ENCODE results near the gene CDK5.
"Not testable (repeated sequence)": the region's sequence is repeated elsewhere in the genome, so short reads cannot be mapped to it uniquely, and the experiment has no call there.

The CDK5 gene

DNA sequence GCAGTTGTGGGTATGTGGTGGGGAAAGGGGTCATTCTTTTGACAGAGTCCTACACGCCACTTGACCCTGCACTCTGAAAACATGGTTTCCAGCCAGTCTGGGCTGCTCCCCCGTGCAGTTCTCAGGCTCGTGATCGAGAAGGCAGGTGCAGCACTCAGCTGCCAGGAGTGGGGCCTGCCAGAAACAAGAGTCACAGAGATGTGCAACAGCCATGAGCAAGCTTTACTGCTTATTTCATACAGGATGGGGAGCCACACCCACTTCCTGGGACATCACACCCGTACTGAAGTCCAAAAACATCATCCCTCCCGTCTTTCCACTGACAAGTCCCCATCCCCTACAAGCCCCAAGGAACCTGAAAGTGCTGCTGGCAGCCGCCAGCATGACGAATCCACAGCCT, 42.7 kb downstream of the CDK5 start:
- H3K36me3 ChIP-seq (ENCODE audit: control insufficient read depth in 2 of 2, insufficient read depth in 2 of 2, low read length in 2 of 2) = no peaks in the 10 kb centered on the region
- H3K4me3 ChIP-seq (ENCODE audit: low read length in 2 of 2) = no peak overlapping the region
- H3K27me3 ChIP-seq (ENCODE audit: control insufficient read depth in 2 of 2, insufficient read depth in 2 of 2, low read length in 2 of 2) = peaks cover 7 to 17% of the 10 kb centered on the region in 2 donors
- H3K9me3 ChIP-seq (ENCODE audit: control insufficient read depth in 2 of 2, low read length in 2 of 2) = no peaks in the 10 kb centered on the region
- H3K27ac ChIP-seq (ENCODE audit: low read depth in 2 of 2, low read length in 2 of 2) = no peak overlapping the region
- H3K4me1 ChIP-seq (ENCODE audit: control insufficient read depth in 2 of 2, insufficient read depth in 2 of 2, low read length in 2 of 2) = peaks cover 20 to 34% of the 10 kb centered on the region in 2 donors
- no peak overlapping the region for H3K9ac ChIP-seq (ENCODE audit: low read depth in 1 of 2, low read length in 2 of 2)

DNA sequence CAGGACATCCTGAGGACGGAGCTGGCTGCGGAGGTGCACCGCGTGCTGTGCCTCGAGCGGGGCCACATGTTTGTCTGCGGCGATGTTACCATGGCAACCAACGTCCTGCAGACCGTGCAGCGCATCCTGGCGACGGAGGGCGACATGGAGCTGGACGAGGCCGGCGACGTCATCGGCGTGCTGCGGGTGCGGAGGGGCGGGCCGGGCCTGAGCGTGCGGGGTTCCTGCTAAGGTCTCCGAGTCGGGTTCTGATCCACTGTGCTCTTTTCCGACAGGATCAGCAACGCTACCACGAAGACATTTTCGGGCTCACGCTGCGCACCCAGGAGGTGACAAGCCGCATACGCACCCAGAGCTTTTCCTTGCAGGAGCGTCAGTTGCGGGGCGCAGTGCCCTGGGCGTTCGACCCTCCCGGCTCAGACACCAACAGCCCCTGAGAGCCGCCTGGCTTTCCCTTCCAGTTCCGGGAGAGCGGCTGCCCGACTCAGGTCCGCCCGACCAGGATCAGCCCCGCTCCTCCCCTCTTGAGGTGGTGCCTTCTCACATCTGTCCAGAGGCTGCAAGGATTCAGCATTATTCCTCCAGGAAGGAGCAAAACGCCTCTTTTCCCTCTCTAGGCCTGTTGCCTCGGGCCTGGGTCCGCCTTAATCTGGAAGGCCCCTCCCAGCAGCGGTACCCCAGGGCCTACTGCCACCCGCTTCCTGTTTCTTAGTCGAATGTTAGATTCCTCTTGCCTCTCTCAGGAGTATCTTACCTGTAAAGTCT, 43.8 kb downstream of the CDK5 start:
- no peaks in the 10 kb centered on the region for H3K36me3 ChIP-seq (ENCODE audit: control insufficient read depth in 2 of 2, insufficient read depth in 2 of 2, low read length in 2 of 2)
- H3K9me3 ChIP-seq (ENCODE audit: control insufficient read depth in 2 of 2, low read length in 2 of 2) = no peaks in the 10 kb centered on the region
- H3K9ac ChIP-seq (ENCODE audit: low read depth in 1 of 2, low read length in 2 of 2) = peak overlapping the region; percentile 5 to 44
- peaks cover 19 to 34% of the 10 kb centered on the region in 2 donors for H3K4me1 ChIP-seq (ENCODE audit: control insufficient read depth in 2 of 2, insufficient read depth in 2 of 2, low read length in 2 of 2)
- H3K4me3 ChIP-seq (ENCODE audit: low read length in 2 of 2) = peak overlapping the region; percentile 9 to 60
- no peak overlapping the region for H3K27ac ChIP-seq (ENCODE audit: low read depth in 2 of 2, low read length in 2 of 2)
- peaks cover 0 to 6% of the 10 kb centered on the region in 2 donors for H3K27me3 ChIP-seq (ENCODE audit: control insufficient read depth in 2 of 2, insufficient read depth in 2 of 2, low read length in 2 of 2)

DNA sequence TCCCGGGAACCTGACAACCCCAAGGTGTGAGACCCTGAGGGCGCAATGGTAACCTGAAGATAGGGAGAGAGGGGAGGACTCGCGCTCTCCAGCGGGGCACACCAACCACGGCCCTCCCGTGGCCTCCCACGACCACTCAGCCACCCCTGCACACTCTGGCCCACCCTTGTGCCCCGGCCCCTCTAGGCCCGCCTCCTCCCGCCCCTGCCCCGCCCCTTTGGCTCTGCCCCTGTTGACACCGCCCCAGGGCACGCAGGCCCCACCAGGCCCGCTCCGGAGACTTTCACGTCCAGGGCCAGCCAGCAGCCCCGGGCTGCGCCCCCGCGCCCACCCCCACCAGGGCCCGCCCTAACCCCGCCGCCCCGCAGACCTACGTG, 44.4 kb downstream of the CDK5 start:
- H3K27ac ChIP-seq (ENCODE audit: low read depth in 2 of 2, low read length in 2 of 2) = no peak overlapping the region
- peaks cover 0 to 2% of the 10 kb centered on the region in 2 donors for H3K27me3 ChIP-seq (ENCODE audit: control insufficient read depth in 2 of 2, insufficient read depth in 2 of 2, low read length in 2 of 2)
- no peaks in the 10 kb centered on the region for H3K9me3 ChIP-seq (ENCODE audit: control insufficient read depth in 2 of 2, low read length in 2 of 2)
- peaks cover 14 to 35% of the 10 kb centered on the region in 2 donors for H3K4me1 ChIP-seq (ENCODE audit: control insufficient read depth in 2 of 2, insufficient read depth in 2 of 2, low read length in 2 of 2)
- no peak overlapping the region for H3K9ac ChIP-seq (ENCODE audit: low read depth in 1 of 2, low read length in 2 of 2)
- no peak overlapping the region for H3K4me3 ChIP-seq (ENCODE audit: low read length in 2 of 2)
- no peaks in the 10 kb centered on the region for H3K36me3 ChIP-seq (ENCODE audit: control insufficient read depth in 2 of 2, insufficient read depth in 2 of 2, low read length in 2 of 2)

DNA sequence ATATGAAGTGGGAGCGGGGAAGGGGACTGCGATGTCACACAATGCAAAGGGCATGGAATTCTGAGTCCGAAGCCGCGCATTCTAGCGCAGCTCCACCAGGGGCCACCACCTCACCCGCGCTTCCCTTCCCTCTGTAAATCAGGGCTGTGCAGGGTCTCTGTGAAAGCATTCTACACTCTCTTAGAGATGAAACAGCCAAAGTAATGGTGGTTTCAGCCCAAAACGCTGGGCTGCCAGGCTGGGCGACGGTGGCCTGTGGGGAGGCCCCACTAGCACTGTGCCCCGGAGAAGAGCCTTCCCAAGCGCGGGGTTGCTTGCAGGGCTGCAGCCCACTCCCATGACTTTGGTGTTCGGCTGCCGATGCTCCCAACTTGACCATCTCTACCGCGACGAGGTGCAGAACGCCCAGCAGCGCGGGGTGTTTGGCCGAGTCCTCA, 44.8 kb downstream of the CDK5 start:
- no peaks in the 10 kb centered on the region for H3K9me3 ChIP-seq (ENCODE audit: control insufficient read depth in 2 of 2, low read length in 2 of 2)
- peak overlapping the region in 1 of 2 donors; percentile 7 for H3K4me3 ChIP-seq (ENCODE audit: low read length in 2 of 2)
- H3K27ac ChIP-seq (ENCODE audit: low read depth in 2 of 2, low read length in 2 of 2) = peak overlapping the region; percentile 46 to 56

DNA sequence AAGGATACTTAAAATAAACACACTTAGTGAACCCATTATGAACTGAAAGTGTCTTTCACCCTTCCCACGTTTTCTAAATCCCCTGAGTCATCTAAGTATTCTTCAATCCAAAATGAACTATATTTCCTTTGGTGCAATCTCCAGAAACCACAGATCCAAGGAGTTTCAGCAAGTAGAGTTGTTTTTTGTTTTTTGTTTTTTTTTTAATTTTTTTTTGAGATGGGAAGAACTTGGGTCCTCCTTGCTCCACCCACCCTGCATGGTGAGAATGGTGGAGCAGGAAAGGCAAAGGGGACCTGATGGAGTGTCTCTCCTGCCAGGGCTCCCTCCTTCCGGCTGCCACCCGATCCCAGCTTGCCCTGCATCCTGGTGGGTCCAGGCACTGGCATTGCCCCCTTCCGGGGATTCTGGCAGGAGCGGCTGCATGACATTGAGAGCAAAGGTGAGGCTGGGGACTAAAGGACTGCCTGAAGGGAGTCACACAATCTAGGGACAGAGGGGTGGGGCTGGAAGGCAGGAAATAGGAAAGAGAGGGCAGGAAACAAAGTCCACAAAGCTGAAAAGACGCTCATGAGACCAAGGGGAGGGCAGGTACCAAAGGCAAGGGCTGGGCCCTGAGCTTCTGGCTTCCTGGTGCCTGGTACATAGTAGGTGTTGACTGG, 45.5 kb downstream of the CDK5 start:
- Histone ChIP-seq H3K27me3 (ENCODE audit: control insufficient read depth in 2 of 2, insufficient read depth in 2 of 2, low read length in 2 of 2) (no peaks in the 10 kb centered on the region), H3K36me3 (ENCODE audit: control insufficient read depth in 2 of 2, insufficient read depth in 2 of 2, low read length in 2 of 2) (no peaks in the 10 kb centered on the region), H3K4me3 (ENCODE audit: low read length in 2 of 2) (no peak overlapping the region), H3K27ac (ENCODE audit: low read depth in 2 of 2, low read length in 2 of 2) (peak overlapping the region; percentile 46 to 56), H3K4me1 (ENCODE audit: control insufficient read depth in 2 of 2, insufficient read depth in 2 of 2, low read length in 2 of 2) (peaks cover 12 to 29% of the 10 kb centered on the region in 2 donors), H3K9me3 (ENCODE audit: control insufficient read depth in 2 of 2, low read length in 2 of 2) (no peaks in the 10 kb centered on the region), H3K9ac (ENCODE audit: low read depth in 1 of 2, low read length in 2 of 2) (no peak overlapping the region)

More for the DNA sequence above, 44.8 kb downstream of the CDK5 start:
- H3K4me1 ChIP-seq (ENCODE audit: control insufficient read depth in 2 of 2, insufficient read depth in 2 of 2, low read length in 2 of 2) = peaks cover 12 to 33% of the 10 kb centered on the region in 2 donors
- no peaks in the 10 kb centered on the region for H3K36me3 ChIP-seq (ENCODE audit: control insufficient read depth in 2 of 2, insufficient read depth in 2 of 2, low read length in 2 of 2)
- H3K27me3 ChIP-seq (ENCODE audit: control insufficient read depth in 2 of 2, insufficient read depth in 2 of 2, low read length in 2 of 2) = no peaks in the 10 kb centered on the region
- no peak overlapping the region for H3K9ac ChIP-seq (ENCODE audit: low read depth in 1 of 2, low read length in 2 of 2)

DNA sequence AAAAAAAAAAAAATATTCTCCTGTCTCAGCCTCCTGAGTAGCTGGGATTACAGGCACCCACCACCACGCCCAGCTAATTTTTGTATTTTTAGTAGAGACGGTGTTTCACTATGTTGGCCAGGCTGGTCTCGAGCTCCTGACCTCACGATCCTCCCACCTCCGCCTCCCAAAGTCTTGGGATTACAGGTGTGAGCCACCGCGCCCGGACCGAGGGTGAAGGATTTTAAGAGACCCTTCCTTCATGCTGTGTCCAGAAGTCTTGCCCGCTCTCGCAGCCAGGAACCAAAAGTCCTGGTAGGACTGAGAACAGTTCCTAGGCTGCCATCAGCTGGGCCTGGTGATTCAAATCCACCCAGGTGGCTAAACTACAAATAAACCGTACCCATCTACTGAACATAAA, 46.1 kb downstream of the CDK5 start:
- H3K4me1 ChIP-seq (ENCODE audit: control insufficient read depth in 2 of 2, insufficient read depth in 2 of 2, low read length in 2 of 2) = peaks cover 12 to 29% of the 10 kb centered on the region in 2 donors
- H3K9me3 ChIP-seq (ENCODE audit: control insufficient read depth in 2 of 2, low read length in 2 of 2); H3K9ac ChIP-seq (ENCODE audit: low read depth in 1 of 2, low read length in 2 of 2); H3K27me3 ChIP-seq (ENCODE audit: control insufficient read depth in 2 of 2, insufficient read depth in 2 of 2, low read length in 2 of 2); H3K27ac ChIP-seq (ENCODE audit: low read depth in 2 of 2, low read length in 2 of 2); H3K36me3 ChIP-seq (ENCODE audit: control insufficient read depth in 2 of 2, insufficient read depth in 2 of 2, low read length in 2 of 2); H3K4me3 ChIP-seq (ENCODE audit: low read length in 2 of 2): not testable (repeated sequence)

DNA sequence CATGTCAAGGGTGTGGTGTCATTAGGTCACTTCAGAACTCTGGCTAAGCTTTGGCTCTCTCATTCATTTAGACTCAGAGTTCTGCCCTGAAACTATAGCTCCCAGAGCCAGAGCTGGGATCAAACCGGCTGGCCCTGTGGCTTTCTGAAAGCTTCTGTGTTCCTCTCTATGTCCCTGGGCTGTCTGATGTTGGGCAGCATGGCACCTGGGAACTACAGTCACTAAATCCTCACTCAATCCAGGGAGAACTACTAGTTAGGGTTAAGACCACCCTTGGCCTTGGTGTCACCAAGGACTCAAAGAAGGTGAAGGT, 46.6 kb downstream of the CDK5 start:
- peaks cover 12 to 29% of the 10 kb centered on the region in 2 donors for H3K4me1 ChIP-seq (ENCODE audit: control insufficient read depth in 2 of 2, insufficient read depth in 2 of 2, low read length in 2 of 2)

DNA sequence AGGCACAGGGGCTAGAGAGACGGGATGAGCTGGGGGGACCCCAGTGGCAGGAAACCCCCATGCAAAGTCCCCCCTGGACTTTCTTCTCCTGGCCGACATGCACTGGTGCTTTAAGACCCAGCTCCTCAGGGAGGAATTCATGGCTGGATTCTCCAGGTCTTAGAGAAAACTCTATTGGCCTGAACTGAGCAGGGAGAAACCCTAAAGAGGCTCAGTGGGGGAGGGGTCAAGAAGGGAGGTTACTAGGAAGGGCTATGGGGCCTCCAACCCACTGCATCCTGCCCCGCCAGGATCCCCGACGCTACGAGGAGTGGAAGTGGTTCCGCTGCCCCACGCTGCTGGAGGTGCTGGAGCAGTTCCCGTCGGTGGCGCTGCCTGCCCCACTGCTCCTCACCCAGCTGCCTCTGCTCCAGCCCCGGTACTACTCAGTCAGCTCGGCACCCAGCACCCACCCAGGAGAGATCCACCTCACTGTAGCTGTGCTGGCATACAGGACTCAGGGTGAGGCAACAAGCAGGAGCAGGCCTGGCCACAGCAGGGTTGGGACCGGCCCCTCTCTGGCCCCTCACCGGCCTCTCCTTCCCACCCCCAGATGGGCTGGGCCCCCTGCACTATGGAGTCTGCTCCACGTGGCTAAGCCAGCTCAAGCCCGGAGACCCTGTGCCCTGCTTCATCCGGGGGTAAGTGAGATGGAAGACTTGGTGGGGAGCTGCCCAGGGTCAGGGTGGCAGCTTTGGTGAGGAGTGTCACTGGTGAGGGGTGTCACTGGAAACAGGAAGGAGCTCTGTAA, 47.2 kb downstream of the CDK5 start:
- Histone ChIP-seq H3K4me1 (ENCODE audit: control insufficient read depth in 2 of 2, insufficient read depth in 2 of 2, low read length in 2 of 2) (peaks cover 12 to 29% of the 10 kb centered on the region in 2 donors), H3K27me3 (ENCODE audit: control insufficient read depth in 2 of 2, insufficient read depth in 2 of 2, low read length in 2 of 2) (no peaks in the 10 kb centered on the region), H3K36me3 (ENCODE audit: control insufficient read depth in 2 of 2, insufficient read depth in 2 of 2, low read length in 2 of 2) (no peaks in the 10 kb centered on the region), H3K27ac (ENCODE audit: low read depth in 2 of 2, low read length in 2 of 2) (no peak overlapping the region), H3K4me3 (ENCODE audit: low read length in 2 of 2) (no peak overlapping the region), H3K9me3 (ENCODE audit: control insufficient read depth in 2 of 2, low read length in 2 of 2) (no peaks in the 10 kb centered on the region), H3K9ac (ENCODE audit: low read depth in 1 of 2, low read length in 2 of 2) (no peak overlapping the region)

More for the DNA sequence above, 46.6 kb downstream of the CDK5 start:
- Histone ChIP-seq H3K27ac (ENCODE audit: low read depth in 2 of 2, low read length in 2 of 2) (no peak overlapping the region), H3K27me3 (ENCODE audit: control insufficient read depth in 2 of 2, insufficient read depth in 2 of 2, low read length in 2 of 2) (no peaks in the 10 kb centered on the region), H3K4me3 (ENCODE audit: low read length in 2 of 2) (no peak overlapping the region), H3K36me3 (ENCODE audit: control insufficient read depth in 2 of 2, insufficient read depth in 2 of 2, low read length in 2 of 2) (no peaks in the 10 kb centered on the region), H3K9ac (ENCODE audit: low read depth in 1 of 2, low read length in 2 of 2) (no peak overlapping the region), H3K9me3 (ENCODE audit: control insufficient read depth in 2 of 2, low read length in 2 of 2) (no peaks in the 10 kb centered on the region)

DNA sequence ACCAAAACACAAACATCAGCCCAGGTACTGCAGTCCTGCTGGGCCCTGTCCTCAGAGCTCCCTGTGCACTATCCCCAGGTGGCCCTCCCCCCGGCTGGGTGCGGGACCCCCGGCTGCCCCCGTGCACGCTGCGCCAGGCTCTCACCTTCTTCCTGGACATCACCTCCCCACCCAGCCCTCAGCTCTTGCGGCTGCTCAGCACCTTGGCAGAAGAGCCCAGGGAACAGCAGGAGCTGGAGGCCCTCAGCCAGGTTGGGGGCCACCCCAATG, 47.7 kb downstream of the CDK5 start:
- no peaks in the 10 kb centered on the region for H3K36me3 ChIP-seq (ENCODE audit: control insufficient read depth in 2 of 2, insufficient read depth in 2 of 2, low read length in 2 of 2)
- H3K9me3 ChIP-seq (ENCODE audit: control insufficient read depth in 2 of 2, low read length in 2 of 2) = no peaks in the 10 kb centered on the region
- H3K4me1 ChIP-seq (ENCODE audit: control insufficient read depth in 2 of 2, insufficient read depth in 2 of 2, low read length in 2 of 2) = peaks cover 12 to 29% of the 10 kb centered on the region in 2 donors
- H3K4me3 ChIP-seq (ENCODE audit: low read length in 2 of 2) = no peak overlapping the region
- no peak overlapping the region for H3K27ac ChIP-seq (ENCODE audit: low read depth in 2 of 2, low read length in 2 of 2)
- H3K27me3 ChIP-seq (ENCODE audit: control insufficient read depth in 2 of 2, insufficient read depth in 2 of 2, low read length in 2 of 2) = no peaks in the 10 kb centered on the region
- H3K9ac ChIP-seq (ENCODE audit: low read depth in 1 of 2, low read length in 2 of 2) = no peak overlapping the region

DNA sequence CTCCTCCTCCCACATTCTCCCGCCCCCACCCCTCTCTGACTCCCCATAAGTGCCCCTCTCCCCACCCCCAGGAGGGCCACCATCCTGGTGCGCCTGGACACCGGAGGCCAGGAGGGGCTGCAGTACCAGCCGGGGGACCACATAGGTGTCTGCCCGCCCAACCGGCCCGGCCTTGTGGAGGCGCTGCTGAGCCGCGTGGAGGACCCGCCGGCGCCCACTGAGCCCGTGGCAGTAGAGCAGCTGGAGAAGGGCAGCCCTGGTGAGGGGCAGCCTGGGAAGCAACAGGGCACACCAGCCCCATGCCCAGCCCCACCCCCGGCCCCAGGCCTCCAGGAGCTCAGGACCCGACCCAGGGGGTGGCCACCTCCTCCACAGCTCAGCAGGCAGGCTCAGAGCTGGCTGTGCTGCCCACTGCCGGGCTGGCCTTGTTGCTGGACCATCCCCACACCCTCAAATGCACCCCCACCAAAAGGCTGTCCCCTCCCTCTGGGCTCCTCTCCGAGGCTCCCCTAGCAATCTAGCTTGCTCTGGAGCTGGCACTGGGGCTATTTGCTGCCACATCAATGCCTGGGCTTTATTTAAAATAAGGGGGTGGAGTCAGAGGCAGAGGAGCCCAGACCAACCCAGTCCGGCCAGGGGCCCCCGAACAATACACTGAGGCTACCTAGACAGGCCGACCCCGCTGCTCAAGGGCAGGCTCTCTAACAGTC, 48.2 kb downstream of the CDK5 start:
- Histone ChIP-seq H3K27me3 (ENCODE audit: control insufficient read depth in 2 of 2, insufficient read depth in 2 of 2, low read length in 2 of 2) (no peaks in the 10 kb centered on the region), H3K36me3 (ENCODE audit: control insufficient read depth in 2 of 2, insufficient read depth in 2 of 2, low read length in 2 of 2) (no peaks in the 10 kb centered on the region), H3K9ac (ENCODE audit: low read depth in 1 of 2, low read length in 2 of 2) (no peak overlapping the region), H3K9me3 (ENCODE audit: control insufficient read depth in 2 of 2, low read length in 2 of 2) (no peaks in the 10 kb centered on the region), H3K4me1 (ENCODE audit: control insufficient read depth in 2 of 2, insufficient read depth in 2 of 2, low read length in 2 of 2) (peaks cover 12 to 29% of the 10 kb centered on the region in 2 donors), H3K4me3 (ENCODE audit: low read length in 2 of 2) (no peak overlapping the region), H3K27ac (ENCODE audit: low read depth in 2 of 2, low read length in 2 of 2) (no peak overlapping the region)

All from mucosa of rectum (tissue), 2 donors.